Measurements from ENCODE around the gene CNTNAP3B.
"Not testable (repeated sequence)": the region's sequence is repeated elsewhere in the genome, so short reads cannot be mapped to it uniquely, and the experiment has no call there.

DNA sequence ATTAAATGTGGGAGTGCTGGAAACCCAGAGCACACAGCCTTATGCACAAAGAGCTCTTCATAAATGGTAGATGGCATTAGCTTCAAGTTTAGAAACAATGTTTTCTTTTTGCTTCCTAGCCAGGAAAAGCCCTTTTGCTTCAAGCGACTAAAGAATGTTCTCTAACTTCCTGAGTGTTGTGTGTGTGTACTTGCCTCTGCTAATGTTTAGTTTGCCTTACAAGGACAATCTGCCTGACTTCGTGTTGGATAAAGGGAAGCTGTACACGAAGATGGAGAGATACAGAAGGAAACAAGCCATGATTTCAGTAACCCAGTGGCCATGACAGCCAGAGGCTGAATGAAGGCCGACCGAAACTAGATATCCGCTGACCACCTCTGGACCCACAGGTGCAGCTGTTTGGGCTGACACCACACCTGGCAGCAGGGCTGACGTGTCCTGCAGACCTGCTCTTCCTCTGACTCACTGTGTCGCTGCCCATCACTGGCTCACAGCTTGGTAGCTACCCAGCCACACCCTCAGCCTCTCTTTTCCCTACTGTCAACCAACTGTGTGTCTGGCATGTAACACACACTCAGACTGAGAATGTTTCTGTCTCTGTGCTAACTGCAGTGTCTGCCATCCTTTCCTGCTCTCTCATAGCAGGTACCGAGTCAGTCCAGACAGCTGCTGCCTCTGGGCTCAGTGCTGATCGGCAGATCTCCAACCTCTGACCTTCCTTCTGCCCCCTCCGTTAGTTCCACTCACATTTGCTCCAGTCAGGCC, 59.0 kb downstream of the CNTNAP3B start:
- TF ChIP-seq, protein P1, sequence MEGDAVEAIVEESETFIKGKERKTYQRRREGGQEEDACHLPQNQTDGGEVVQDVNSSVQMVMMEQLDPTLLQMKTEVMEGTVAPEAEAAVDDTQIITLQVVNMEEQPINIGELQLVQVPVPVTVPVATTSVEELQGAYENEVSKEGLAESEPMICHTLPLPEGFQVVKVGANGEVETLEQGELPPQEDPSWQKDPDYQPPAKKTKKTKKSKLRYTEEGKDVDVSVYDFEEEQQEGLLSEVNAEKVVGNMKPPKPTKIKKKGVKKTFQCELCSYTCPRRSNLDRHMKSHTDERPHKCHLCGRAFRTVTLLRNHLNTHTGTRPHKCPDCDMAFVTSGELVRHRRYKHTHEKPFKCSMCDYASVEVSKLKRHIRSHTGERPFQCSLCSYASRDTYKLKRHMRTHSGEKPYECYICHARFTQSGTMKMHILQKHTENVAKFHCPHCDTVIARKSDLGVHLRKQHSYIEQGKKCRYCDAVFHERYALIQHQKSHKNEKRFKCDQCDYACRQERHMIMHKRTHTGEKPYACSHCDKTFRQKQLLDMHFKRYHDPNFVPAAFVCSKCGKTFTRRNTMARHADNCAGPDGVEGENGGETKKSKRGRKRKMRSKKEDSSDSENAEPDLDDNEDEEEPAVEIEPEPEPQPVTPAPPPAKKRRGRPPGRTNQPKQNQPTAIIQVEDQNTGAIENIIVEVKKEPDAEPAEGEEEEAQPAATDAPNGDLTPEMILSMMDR (IDR thresholded peaks at IDR 0.05), result not testable (repeated sequence)
- TF ChIP-seq EP300 (IDR thresholded peaks at IDR 0.05; ENCODE audit: borderline replicate concordance in 1 of 2, low read depth in 1 of 2, low read length in 1 of 2); SMC3 (IDR thresholded peaks at IDR 0.05; ENCODE audit: low read depth, low read length); MXI1 (IDR thresholded peaks at IDR 0.05; ENCODE audit: low read depth, low read length); RAD21 (IDR thresholded peaks at IDR 0.05; ENCODE audit: low read length); JUND (IDR thresholded peaks at IDR 0.05): not testable (repeated sequence)
- TF ChIP-seq, protein P2, sequence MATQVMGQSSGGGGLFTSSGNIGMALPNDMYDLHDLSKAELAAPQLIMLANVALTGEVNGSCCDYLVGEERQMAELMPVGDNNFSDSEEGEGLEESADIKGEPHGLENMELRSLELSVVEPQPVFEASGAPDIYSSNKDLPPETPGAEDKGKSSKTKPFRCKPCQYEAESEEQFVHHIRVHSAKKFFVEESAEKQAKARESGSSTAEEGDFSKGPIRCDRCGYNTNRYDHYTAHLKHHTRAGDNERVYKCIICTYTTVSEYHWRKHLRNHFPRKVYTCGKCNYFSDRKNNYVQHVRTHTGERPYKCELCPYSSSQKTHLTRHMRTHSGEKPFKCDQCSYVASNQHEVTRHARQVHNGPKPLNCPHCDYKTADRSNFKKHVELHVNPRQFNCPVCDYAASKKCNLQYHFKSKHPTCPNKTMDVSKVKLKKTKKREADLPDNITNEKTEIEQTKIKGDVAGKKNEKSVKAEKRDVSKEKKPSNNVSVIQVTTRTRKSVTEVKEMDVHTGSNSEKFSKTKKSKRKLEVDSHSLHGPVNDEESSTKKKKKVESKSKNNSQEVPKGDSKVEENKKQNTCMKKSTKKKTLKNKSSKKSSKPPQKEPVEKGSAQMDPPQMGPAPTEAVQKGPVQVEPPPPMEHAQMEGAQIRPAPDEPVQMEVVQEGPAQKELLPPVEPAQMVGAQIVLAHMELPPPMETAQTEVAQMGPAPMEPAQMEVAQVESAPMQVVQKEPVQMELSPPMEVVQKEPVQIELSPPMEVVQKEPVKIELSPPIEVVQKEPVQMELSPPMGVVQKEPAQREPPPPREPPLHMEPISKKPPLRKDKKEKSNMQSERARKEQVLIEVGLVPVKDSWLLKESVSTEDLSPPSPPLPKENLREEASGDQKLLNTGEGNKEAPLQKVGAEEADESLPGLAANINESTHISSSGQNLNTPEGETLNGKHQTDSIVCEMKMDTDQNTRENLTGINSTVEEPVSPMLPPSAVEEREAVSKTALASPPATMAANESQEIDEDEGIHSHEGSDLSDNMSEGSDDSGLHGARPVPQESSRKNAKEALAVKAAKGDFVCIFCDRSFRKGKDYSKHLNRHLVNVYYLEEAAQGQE (IDR thresholded peaks at IDR 0.05; ENCODE audit: low read depth, low read length), result not testable (repeated sequence)
